HG03139 (cell line): ENCODE data around the gene FBXO39.
"Not testable (repeated sequence)": the region's sequence is repeated elsewhere in the genome, so short reads cannot be mapped to it uniquely, and the experiment has no call there.

Experiments used
- ATAC-seq: cut with Tn5 transposase; IDR thresholded peaks from one replicate; pipeline ENCODE4 v1.9.1; 2021; ENCODE audit not compliant: unreplicated experiment

Gene FBXO39

GRCh38 chr17:6775871-6776405 is at the start of gene FBXO39:
Gene FBXO39, plus strand, starts transcription at chr17:6776215. Its CDS starts 3,654 bp downstream, at chr17:6779869.
- ATAC-seq = no peak

DNA sequence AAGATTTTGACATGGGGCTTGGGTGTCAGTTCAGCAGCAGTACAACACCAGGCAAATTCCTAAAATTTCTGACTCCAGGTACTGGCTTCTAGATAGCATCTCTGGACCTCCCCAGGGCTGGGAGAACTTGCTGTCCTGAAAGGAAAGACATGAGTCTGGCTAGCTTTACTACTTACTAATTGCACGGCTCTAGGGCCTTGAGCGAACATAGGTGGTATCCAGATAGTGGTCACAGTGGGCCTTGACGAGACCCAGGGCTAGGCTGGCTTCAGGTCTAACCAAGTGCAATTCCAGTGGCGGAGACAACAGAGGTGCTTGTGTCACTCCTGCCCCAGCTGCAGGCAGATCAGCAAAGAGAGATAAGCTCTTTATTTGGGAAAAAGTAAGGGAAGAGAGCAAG is 46.5 kb upstream of the FBXO39 start:
- ATAC-seq = no peak

- not testable (repeated sequence) for ATAC-seq
Measured at GRCh38 chr17:6746665-6747064, 29.4 kb upstream of the FBXO39 start.

GRCh38 chr17:6748617-6749016 is 27.4 kb upstream of the FBXO39 start:
- ATAC-seq = no peak

DNA sequence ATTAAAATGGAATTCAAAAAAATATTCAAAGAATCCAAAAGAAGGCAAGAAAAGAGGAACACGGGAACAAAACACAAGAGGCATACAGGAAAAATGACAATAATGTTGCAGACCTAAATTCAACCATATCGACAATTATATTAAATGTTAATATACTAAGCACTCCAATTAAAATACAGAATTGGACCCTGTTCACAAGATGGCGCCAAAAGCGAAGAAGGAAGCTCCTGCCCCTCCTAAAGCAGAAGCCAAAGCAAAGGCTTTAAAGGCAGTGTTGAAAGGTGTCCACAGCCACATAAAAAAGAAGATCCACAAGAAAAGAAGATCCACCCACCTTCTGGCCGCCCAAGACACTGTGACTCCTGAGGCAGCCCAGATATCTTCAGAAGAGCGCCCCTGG is 26.5 kb upstream of the FBXO39 start:
- ATAC-seq = no peak

DNA sequence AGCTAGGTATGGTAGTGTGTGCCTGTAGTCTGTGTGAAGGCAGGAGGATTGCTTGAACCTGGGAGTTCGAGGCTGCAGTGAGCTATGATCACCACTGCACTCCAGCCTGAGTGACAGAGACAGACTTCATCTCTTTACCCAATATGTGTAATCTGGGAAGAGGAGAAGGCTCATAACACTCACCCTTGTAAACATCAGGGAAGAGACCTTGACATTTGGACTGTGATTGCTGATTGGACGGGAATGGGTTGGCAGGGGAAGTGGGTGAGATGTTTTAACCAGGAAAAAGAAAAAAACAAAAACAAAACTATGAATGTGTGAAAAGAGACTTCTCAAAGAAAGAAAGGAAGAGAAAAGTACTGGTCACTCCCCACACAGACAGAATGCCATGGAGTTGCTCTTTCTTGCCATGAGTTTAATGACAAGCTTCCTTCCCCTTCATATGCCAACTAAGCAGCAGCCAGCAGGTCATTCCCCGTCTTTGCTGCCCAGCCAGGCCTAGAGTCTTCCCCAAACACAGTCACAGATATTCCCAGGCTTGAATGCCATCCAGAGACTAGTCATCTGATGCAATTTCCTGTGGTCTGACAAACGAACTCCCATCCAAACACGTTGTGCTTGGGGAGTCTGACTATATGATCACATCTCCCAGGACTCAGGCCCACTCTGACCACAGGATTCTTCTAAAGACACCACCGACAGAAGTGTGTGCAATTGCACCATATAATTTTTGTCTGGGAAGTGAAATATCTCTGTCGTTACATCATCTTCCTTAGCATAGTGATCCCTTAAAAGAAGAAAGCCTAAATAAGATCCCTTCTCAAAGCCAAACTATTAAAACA is 23.7 kb upstream of the FBXO39 start:
- no peak for ATAC-seq

DNA sequence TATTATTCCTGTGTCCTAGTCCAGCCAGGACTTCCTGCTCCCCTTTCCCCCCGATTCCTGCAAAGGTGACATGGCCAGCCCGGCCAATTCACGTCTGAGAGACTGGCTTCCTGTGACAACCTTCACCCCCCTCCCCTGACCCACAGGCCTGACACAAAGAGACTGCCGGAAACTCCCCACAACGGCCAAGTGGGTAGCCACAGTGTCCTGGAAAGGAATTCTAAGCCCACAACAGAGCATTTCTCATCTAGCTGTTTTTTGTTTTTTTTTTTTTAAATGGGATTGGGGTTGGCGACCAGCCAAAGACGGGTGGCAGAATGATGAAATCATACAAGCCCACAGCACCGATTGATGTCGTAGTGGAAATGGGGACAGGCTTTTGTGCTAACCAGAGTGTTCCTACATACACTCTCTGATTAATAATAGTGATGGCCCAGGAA is 23.0 kb upstream of the FBXO39 start:
- no peak for ATAC-seq

- no peak for ATAC-seq
Measured at GRCh38 chr17:6753546-6753945, 22.5 kb upstream of the FBXO39 start.

DNA sequence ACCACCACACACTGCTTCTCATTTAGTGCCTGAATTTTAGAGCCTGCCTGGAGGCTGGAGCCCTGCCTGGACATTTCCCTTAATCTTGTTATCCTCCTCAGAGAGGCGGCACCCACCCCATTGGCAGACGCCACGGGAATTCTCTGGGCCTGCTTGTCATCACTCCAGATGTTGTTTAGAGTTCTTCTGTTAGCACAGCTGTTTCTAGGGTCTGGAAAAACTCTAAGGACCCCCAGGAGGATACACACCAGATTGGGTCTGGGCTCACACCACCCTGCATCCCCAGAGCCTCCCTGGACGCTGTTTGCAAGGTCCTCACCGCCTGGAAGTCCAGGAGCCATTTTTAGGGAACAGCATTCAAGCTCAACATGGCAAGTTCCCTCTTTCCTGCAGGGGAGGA is 20.7 kb upstream of the FBXO39 start:
- no peak for ATAC-seq

GRCh38 chr17:6755731-6756184 is 20.3 kb upstream of the FBXO39 start, which contains the start of gene XAF1:
Gene XAF1, plus strand, starts transcription at chr17:6756046. Its CDS starts 33 bp downstream, at chr17:6756079.
- ATAC-seq = no peak

GRCh38 chr17:6756425-6757031 is 19.5 kb upstream of the FBXO39 start:
- no peak for ATAC-seq

- ATAC-seq = no peak
Measured at GRCh38 chr17:6757747-6758146, 18.3 kb upstream of the FBXO39 start.

- no peak for ATAC-seq
Measured at GRCh38 chr17:6761779-6762178, 14.2 kb upstream of the FBXO39 start.

- no peak for ATAC-seq
Measured at GRCh38 chr17:6768447-6768846, 7.6 kb upstream of the FBXO39 start.

- no peak for ATAC-seq
Measured at GRCh38 chr17:6772016-6772415, 4.0 kb upstream of the FBXO39 start.

GRCh38 chr17:6774906-6775305 is 1.1 kb upstream of the FBXO39 start:
- ATAC-seq = not testable (repeated sequence)

DNA sequence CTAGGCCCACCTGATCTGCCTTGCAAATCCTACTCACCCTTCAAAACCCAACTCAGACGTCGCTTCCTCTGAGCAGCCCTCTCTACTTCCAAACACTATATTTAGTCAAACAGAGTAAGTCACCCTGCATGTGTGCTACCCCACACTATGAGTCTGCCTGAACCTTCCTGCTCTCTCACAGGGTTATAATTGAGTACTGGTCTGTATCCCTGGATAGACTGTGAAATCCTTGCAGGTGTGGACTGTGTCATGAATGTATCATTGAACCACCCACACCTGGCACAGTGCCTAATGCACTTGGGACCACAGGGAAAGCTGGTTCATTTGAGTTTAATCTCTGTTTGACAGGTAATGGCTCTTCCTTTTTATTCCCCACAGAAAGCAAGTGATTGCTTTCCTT is 3.4 kb downstream of the FBXO39 start:
- ATAC-seq = no peak

DNA sequence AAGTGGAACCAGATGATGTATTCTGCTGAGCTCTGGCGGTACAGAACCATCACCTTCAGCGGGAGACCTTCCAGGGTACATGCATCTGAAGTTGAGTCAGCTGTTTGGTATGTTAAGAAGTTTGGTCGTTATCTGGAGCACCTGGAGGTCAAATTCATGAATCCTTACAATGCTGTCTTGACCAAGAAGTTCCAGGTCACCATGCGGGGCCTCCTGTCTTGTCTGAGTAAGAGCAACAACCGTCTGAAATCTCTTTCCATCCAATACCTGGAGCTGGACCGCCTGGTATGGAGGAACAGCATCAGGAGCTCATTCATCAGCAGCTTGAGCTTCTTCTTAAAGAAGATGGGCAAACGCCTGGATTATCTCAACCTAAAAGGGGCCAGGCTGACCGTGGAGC is 4.0 kb downstream of the FBXO39 start:
- ATAC-seq = no peak

GRCh38 chr17:6780886-6781285 is 4.9 kb downstream of the FBXO39 start:
- no peak for ATAC-seq

- ATAC-seq = no peak
Measured at GRCh38 chr17:6782244-6782643, 6.2 kb downstream of the FBXO39 start.

DNA sequence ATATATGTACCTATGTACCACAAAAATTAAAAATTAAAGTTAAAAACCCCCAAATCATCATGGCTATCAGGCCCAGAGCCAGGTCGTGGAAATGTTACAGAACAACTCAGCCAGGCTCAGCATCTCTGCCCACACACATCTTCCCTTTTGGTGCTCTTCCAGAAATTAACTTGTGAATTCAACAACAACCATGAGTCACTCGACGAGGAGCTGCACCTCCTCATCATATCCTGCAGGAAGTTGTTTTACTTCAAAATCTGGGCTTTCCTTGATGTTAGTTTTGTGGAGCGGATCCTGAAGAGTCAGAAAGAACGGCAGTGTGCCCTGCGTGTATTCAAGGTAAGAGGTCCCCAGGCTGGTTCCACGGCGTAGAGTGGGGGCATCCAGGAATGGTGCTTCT is 10.6 kb downstream of the FBXO39 start:
- ATAC-seq = no peak

DNA sequence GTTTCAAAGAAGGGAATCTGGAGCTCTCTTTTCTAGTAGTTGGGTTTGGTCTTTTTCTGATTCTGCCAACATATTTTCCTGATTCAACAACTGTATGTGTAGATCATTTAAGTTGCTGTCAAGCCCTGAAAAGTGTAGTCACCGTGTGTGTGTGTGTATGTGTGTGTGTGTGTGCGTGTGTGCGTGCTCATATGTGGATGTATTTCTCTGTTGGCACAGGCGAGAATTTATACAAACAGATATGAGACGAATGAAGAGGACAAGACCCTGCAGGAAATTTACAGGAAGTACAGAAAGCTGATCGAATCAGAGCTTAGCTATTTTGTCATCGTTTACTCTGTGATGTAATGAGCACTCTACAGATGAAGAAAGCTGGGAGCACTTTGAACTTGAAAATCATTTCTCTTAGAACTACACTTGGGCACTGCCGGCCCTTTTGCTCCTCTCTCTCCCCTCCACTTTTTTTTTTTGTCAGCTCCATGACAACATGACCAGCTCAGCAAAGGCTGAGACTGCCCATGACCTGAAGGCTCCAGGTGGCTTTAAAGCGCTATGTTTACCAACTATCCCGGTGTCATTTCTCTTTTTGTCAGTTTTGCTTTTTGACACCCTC is 11.2 kb downstream of the FBXO39 start:
- ATAC-seq = no peak
